HG02840 (cell line): ENCODE results near the gene MRFAP1L1.

ENCODE experiments used
- ATAC-seq: cut with Tn5 transposase; IDR thresholded peaks from one replicate; pipeline ENCODE4 v1.9.1; 2021; ENCODE audit warnings: mild to moderate bottlenecking, moderate library complexity, moderate number of reproducible peaks; ENCODE audit not compliant: unreplicated experiment, low FRiP score

Gene MRFAP1L1

GRCh38 chr4:6672131-6672530 is 37.5 kb downstream of the MRFAP1L1 start:
- ATAC-seq: no peak

GRCh38 chr4:6671648-6672047 is 38.0 kb downstream of the MRFAP1L1 start:
- no peak for ATAC-seq

- ATAC-seq: no peak
These were observed 41.3 kb downstream of the MRFAP1L1 start for GRCh38 chr4:6668391-6668790.

GRCh38 chr4:6665320-6665654 is 44.4 kb downstream of the MRFAP1L1 start:
- no peak for ATAC-seq

GRCh38 chr4:6663596-6664393 is 45.9 kb downstream of the MRFAP1L1 start:
- ATAC-seq: no peak

GRCh38 chr4:6662591-6662990 is 47.1 kb downstream of the MRFAP1L1 start:
- ATAC-seq: no peak

GRCh38 chr4:6660430-6660829 is 49.2 kb downstream of the MRFAP1L1 start:
- no peak for ATAC-seq

GRCh38 chr4:6659897-6660296 is 49.8 kb downstream of the MRFAP1L1 start:
- ATAC-seq: no peak

- ATAC-seq: no peak
These were observed 51.0 kb downstream of the MRFAP1L1 start for GRCh38 chr4:6658597-6659075.

- no peak for ATAC-seq
These were observed 51.5 kb downstream of the MRFAP1L1 start for GRCh38 chr4:6658209-6658595.
